ENCODE measurements around the gene CTNNBL1.

DNA sequence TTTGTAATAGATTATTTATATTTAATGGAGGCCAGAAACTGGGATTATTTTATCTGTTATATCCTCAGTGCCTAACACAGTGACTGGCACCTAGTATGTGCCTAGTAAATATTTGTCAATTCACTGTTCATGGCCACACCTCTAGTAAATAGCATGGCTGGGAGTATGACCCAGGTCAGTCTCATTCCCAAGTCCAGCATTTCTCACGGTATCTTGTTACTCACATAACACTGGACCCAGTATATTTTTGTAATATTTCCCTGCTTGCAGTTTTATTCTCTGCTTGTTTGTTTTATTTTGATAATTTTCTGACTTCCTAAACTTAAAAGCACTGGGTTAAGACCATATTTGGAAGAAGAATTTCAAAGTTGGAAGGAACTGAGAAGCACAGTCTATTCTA, 47.7 kb downstream of the CTNNBL1 start:
- TF ChIP-seq, protein P1, sequence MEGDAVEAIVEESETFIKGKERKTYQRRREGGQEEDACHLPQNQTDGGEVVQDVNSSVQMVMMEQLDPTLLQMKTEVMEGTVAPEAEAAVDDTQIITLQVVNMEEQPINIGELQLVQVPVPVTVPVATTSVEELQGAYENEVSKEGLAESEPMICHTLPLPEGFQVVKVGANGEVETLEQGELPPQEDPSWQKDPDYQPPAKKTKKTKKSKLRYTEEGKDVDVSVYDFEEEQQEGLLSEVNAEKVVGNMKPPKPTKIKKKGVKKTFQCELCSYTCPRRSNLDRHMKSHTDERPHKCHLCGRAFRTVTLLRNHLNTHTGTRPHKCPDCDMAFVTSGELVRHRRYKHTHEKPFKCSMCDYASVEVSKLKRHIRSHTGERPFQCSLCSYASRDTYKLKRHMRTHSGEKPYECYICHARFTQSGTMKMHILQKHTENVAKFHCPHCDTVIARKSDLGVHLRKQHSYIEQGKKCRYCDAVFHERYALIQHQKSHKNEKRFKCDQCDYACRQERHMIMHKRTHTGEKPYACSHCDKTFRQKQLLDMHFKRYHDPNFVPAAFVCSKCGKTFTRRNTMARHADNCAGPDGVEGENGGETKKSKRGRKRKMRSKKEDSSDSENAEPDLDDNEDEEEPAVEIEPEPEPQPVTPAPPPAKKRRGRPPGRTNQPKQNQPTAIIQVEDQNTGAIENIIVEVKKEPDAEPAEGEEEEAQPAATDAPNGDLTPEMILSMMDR (IDR thresholded peaks at IDR 0.05), result no peak
- TF ChIP-seq POLR2A (IDR thresholded peaks at IDR 0.05), result no peak
